NCI-H2029 treated with DMSO at 0.1 percent for 48 hours (cell line): ENCODE data around the gene PLAAT4.
"Not testable (repeated sequence)": the region's sequence is repeated elsewhere in the genome, so short reads cannot be mapped to it uniquely, and the experiment has no call there.

ENCODE experiments used
- DNase-seq: peaks from one replicate; lab custom pipeline; 2025; lab: John Stamatoyannopoulos, UW

PLAAT4 gene

DNA sequence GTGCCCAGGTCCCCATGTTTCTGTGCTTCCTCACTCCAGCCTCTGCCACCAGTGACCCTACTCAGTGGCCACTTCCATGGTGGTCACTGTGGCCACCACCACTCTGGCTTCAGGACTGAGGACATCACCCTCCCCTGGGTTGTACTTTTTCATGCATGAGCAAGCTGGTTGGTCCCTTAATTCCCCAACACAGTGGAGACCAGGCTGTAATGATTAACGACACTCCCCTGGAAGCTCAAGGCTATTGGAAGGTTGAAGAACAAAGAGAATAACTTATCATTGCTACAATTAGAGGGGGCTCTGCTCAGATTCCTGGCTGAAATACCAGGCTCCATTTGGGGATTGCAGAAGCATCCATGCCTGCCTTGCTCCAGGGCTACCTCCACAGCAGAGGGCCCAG is 10.5 kb downstream of the PLAAT4 start:
- no peak for DNase-seq

DNA sequence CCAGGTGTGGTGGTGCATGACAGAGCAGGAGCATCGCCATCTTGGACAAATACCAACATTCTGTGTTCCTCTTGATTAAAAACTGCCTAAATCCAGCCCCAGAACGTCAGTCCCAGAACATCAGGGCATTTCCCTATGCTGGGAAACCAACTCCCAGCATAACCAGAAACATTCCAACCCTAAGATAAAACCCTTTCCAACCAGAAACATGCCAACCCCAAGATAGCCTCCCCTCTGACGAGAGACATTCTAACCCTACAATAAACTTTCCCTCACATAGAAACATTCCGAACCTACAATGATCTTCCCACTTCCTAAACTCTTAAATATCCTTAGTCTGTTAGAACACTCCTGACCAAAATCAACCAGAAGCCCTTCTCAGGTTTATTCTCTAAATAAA is 11.6 kb downstream of the PLAAT4 start:
- DNase-seq: no peak

DNA sequence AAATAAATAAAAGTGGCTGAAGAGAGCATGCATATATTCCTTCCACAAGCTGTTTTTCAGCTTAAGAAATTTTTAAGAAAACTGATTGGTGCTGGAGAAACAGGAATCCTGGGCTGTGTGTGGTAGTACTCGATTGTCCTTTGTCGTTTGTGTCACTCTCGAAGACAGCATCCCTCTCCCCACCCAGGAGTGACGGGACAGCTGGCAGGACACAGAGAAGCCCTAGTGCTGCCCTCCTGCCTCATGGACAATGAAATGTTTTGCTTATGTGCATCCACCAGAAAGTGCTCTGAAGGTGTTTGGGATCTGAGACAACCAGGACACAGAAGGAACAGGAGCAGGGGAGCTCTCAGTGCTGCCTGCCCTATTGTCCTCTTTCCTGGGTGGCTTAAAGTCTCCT is 12.8 kb downstream of the PLAAT4 start:
- no peak for DNase-seq

DNA sequence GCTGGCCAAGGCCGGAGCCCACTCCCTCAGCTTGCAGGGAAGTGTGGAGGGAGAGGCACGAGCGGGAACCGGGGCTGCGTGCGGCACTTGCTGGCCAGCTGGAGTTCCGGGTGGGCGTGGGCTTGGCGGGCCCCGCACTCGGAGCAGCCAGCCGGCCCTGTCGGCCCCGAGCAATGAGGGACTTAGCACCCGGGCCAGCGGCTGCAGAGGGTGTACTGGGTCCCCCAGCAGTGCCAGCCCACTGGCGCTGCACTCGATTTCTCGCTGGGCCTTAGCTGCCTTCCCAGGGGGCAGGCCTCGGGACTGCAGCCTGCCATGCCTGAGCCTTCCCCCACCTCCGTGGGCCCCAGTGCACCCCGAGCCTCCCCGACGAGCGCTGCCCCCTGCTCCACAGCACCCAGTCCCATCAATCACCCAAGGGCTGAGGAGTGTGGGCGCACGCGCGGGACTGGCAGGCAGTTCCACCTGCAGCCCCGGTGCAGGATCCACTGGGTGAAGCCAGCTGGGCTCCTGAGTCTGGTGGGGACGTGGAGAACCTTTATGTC is 13.6 kb downstream of the PLAAT4 start:
- not testable (repeated sequence) for DNase-seq

DNA sequence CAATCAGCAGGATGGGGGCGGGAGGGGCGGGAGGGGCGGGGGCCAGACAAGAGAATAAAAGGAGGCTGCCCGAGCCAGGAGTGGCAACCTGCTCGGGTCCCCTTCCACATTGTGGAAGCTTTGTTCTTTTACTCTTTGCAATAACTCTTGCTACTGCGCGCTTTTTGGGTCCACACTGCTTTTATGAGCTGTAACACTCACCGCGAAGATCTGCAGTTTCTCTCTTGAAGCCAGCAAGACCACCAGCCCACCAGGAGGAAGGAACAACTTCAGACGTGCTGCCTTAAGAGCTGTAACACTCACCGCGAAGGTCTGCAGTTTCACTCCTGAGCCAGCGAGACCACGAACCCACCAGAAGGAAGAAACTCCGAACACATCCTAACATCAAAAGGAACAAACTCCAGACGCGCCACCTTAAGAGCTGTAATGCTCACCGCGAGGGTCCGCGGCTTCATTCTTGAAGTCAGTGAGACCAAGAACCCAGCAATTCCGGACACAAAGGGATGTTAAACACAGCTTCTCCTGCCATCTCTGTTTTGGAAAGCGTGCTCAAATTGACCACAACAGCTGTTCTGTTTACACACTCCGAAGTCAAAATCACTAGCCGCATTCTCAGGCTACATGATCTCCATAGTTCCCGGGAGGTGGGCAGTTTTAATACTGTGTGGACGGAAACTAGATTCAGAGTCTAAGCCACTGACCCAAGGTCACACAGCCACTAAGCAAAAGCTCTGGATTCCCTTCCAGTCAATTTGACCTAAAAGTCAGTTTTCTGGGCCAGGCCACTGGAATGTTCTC is 14.7 kb downstream of the PLAAT4 start:
- no peak for DNase-seq

DNA sequence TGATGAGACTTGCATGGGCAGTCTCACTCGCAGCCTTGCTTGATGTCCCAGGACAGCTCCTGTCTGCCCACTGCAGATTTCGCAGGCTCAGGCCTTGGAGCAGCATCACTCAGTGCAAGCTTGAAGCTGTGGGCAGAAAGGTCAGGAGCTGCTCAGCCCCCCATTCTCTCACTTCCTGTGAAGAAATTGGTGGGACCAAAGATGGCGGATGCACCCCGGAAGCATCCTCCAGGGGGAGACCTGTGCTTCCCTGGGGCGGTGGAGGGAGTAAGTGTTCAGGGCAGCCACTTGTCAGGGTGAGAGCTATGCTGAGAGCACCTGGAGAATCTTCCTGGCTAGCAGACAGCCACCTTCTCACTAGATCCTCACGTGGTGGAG is 15.3 kb downstream of the PLAAT4 start:
- DNase-seq: no peak

DNA sequence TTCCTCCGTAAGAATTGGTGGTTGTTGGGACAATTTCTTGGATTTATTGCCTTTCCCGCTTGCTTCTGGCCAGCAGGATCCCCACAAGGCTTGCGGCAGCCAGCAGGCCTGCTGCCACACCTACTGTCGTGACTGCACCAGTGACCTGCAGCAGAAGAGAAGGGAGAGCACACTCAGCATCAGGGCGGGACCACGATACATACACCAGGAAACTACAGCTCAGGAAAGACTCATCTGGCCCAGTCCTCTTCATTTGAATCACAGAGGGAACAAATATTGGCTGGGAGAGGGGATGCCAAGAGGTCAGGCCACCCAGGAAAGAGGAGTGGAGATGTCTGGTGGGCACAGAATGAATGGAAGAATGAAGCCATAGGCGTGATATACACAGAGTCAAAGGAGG is 16.3 kb downstream of the PLAAT4 start:
- no peak for DNase-seq

DNA sequence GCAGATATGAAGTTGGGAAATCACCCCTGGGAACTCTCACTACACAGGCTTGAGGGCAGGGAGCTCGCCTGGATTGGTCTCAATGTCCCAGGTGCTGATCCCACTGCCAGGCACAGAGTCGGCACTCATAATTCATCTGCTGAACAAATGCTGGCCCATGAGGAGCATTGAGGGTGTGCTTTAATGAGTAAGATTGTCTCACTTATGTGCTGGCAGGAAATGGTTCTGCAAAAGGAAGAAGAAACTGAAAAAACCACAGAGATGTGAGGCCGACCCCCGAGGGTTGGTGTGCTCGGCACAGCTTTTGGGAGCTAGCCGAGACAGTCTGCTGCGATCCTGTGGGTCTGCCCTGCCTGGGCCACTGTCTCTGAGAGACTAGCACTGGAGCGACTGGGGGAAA is 17.2 kb downstream of the PLAAT4 start:
- DNase-seq: no peak

DNA sequence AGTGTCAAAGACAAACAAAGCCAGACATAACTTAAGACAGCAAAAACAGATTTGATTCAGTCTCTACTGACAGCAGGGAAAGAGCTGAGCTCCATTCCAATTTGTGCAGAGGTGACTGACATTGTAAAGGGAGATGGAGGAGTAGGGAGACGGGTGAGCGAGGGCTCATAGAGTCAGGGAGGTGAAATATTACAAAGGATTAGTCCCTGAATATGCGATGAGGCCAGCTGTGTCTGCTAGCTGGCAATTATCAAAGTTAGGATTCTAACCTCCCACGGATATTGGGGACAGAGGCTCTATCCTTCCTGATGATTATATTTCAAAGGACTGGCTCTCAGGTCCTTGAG is 18.2 kb downstream of the PLAAT4 start:
- DNase-seq: no peak

DNA sequence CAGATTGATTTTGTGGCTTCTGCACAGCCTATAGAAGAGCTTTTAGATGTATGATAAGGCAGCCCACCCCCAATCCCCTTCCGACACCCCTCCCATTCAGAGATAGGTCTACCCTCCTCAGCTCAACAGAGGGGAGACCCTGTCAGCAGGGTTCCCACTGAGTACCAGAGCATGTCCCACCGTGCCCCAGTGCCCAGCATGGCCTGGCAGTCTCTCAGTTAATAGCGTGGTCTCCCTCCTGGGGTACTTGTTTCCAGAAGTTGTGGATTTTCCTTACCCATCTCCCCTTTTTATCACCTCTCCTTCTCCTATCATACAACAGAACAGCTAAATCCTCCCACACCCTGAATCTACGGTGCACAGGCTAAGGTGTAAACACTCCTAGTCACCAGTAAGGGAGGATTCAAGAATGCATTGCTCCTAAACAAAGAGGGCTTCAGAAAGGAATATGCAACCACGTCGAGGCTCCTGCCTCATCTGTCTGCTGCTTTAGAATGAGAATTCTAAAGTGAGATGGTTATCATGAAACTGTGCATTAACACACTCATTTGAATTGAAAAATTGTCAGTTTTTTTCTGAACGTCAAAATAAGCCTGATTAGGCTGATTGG is 19.9 kb downstream of the PLAAT4 start:
- DNase-seq: no peak

DNA sequence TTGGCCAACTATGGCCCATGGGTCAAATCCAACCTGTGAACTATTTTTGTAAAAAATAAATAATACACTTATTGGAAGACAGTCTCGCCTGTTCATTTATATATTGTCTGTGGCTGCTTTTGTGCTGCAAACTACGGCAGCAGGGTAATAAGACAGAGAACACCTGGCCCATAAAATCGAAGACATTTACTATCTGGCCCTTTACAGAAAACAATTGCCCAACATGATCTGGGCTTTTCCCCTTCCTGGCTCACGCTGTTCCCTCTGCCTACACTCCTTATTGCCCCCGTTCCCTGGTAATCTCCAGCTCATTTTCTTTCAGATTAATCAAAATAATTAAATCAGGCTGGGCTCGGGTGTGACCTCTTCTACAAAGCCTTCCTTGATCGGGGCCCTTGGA is 21.0 kb downstream of the PLAAT4 start:
- no peak for DNase-seq

DNA sequence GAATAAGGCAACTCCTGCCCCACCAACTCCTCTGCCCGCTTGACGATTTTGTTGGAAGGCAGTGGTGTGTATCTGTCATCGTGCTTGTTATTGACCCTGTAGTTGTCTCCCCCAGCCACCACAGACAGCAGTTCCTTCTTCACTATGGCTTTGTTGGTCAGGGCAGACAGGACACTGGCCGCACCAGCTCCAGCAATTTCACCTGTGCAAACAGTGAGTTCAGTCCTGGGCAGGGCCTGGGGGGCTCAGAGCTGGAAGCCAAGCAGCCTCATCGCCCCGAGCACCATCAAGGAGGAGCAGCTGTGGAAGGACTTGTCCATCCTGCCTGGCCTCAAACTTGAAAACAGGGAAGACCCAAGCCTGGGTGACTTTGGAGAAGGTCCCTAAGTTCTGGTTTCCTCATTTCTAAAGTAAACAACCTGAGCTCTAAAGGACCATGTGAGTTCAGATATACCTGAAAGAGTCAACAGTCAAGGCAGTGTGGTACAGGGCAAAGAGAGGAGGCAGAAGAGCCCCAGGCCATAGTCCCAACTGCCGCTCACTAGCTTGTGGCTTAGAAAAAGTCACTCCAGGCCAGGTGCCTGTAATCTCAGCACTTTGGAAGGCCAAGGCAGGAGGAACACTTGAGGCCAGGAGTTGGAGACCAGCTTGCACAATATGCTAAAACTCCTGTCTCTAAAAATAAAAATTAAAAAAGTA is 22.0 kb downstream of the PLAAT4 start:
- no peak for DNase-seq

DNA sequence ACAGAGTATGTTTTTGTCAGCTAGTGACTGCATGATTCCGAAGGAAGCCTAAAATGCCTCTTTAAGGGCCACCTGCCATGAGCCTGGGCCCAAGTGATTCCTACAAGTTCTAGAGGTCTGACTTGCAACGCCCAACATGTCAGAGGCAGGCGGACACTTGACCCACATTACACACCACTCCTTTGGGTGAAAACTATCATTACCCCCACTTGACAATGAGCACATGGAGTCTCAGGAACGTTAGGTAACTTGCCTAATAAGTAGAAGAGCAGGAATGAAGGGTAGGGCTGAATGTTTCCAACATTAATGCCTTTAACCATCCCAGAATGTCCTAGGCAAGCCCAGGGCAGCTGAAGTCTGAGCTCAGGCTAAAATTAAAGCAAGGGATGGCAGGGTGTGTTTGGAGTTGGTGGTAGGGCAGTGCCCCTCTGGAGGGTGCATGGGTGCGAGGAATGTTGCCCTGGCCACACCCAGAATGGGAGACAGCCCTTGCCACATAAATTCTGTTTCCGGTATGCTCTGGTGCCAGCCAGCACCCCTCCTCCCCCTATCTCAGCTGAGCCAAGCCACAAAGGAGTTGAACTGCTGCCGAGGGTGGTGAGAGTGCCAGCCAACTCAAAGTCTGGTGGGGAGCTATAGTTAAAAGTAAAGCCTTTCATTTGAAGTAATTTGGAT is 24.0 kb downstream of the PLAAT4 start:
- no peak for DNase-seq

DNA sequence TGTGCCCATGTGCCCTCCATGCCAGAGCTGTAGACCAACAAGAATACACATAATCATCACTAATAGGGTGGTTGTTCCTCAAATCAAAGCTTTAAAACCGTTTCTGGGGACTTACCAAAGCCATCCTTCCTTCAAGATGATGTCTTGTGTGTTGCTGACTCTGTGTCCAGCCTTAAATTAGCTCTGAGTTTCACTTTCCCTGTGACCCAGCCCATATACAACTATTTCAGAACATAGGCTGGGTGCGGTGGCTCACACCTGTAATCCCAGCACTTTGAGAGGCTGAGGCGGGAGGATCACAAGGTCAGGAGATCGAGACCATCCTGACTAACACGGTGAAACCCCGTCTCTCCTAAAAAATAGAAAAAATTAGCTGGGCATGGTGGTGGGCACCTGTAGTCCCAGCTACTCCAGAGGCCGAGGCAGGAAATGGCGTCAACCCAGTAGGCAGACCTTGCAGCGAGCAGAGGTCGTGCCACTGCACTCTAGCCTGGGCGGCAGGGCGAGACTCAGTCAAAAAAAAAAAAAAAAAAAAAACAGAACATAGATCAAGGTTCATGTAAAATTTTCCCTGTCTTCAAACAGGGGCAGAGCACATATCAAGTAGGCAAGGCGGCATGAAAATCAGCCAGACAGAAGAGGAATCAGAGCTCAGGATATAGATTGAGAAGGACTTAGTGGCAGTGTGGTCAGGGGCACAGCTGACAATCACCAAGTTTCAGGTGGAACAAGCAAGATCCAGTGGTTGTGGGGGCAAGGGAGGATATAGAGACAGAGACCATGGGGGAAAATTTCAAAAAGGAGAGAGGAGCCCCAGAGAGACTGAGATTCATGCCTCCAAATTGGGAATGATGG is 26.8 kb downstream of the PLAAT4 start, which contains the start of gene PLAAT2:
PLAAT2 (minus strand) TSS at position 179 of the 855 bp plus-strand sequence; CDS start at position 124, 55 bp downstream.
- DNase-seq: no peak

DNA sequence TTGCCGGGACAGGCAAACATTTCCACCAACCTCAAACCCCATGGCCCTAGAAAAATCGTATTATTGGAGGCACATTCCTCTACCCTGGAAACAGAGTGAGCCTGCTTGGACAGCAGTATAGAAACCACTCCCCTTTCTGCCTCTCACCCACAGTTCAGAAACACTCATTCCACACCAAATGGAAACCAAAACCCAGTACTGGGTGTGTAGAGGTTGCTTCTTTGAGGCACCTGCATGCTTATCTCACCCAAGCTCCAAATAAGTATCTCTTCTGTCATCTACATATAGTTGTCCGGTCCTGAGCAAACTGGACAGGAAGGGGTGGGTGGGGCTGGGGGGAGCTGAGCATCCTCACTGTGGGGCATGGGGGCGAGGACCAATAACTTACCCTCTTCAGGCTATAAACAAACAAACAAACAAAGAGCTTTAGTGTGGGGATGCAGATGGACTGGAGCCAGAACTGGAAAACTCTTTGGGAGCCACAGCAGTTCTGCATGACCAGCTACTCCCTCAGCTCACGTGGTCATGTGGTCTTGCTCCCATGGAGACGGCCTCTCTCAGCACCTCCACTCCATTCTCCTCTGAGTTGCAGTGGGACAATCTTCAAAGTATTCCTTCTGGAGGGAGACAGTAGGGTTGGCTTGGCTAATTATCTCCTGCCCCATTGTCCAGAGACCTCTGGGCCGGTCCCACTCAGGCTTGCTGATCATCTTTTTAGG is 27.6 kb downstream of the PLAAT4 start:
- DNase-seq: no peak

DNA sequence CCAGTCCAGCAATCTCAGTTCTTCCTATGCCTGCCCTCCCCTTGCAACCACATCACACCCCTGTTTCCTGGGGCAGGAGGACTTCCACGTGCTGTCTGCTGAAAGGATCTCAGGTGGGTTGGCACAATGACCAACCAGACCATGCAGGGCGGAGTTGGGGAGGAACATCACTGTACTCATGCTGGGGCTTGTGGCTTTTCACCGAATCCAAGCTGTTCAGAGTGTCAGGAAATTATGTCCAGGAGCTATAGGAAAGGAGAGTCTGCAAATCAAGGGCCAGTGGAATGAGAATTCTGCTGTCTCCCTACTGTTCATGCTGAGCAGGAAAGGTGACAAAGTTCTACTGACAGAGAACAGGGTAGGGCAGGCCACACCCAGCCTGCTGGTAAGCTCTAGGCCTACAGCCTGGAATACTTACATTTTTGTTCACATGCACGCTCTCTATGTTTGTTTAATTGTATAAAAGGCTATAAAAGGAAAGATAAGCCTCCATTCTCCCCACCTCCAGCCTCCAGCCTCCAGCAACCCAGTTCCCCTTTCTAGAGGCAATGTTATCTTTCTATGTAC is 28.3 kb downstream of the PLAAT4 start:
- DNase-seq: no peak

DNA sequence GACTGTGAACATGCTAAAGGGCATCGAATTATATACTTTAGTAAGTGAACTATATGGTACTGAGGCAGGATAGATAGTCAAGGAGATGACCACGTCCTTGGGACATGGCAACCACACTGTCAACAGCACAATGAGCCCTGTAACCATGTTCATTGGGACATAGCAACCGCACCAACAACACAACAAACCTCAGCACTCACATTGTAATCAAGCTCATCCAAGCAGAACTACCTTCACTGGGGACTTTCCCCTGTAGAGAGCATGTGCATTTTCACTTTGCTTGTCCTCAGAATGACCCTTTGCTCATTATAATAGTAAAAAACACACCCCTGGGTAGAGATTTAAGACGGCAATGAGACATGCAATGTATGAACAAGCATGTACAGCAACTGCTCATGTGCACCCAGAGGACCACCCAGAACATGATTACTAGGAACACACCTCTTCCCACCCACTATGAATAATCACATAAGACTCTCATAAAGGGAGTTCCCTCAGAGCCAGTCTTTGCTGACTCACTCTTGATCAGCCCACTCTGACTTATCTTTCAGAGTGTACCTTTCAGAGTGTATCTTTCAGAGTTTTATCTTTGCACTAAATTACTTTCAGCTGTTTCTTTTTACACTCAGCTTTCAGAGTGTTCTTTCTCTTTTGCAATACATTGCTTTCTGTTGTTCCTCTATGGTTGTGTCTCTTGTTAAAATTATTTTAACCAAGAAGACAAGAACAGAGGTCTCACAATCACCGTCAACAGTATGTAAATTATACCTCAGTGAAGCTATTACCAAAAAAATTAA is 30.6 kb downstream of the PLAAT4 start:
- DNase-seq: peak; percentile 13

DNA sequence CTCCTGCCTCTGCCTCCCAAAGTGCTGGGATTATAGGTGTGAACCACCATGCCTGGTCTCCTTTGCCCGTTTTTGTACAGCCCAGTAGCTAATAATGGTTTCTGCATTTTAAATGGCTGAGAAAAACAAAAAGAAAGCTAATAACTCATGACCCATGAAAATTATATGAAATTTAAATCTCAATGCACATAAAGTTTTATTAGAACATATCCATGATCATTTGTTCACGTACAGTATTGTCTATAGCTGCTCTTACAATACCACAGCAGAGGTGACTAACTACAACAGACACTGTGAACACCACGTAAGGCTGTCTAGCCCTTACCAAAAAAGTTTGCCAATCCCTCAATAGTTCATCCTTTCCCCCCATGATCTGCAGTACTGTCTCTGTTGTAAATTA is 33.0 kb downstream of the PLAAT4 start:
- no peak for DNase-seq

DNA sequence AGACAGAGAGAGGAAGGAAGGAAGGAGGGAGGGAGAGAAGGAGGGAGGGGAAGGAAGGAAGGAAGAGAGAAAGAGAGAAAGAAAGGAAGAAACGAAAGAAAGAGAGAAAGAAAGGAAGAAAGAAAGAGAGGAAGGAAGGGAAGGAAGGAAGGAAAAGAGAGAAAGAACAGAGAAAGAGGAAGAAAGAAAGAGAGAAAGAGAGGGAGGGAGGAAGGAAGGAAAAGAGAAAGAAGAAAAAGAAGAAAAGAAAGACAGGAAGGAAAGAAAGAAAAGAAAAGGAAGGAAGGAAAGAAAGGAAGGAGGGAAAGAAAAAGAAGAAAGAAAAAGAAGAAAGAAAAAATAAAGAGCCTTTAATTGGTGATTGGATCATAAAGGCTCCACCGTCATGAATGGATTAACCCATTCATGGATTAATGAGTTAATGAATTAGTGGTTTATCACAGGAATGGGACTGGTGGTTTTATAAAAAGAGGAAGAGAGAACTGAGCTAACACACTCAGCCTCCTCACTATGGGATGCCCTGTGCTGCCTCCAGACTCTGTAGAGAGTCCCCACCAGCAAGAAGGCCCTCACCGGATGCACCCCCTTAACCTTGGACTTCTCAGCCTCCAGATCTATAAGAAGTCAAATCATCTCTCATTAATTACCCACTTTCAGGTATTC is 35.5 kb downstream of the PLAAT4 start:
- no peak for DNase-seq
